Urinary bladder (tissue), 4 donors: ENCODE measurements around the gene GNGT2. TPM values are rescaled to one million over a fixed set of nuclear protein-coding genes. Genes with fewer than 3 reads are reported as not detected.
"Not testable (repeated sequence)": the region's sequence is repeated elsewhere in the genome, so short reads cannot be mapped to it uniquely, and the experiment has no call there.

Experiments used
- DNase-seq: peaks from one replicate; pipeline ENCODE4 v3.0.0-alpha.2; 2015; ENCODE audit errors: extremely low spot score
- H3K27ac ChIP-seq: one replicate; pipeline ENCODE4 v1.5.1; 2013; ENCODE audit warnings: low read depth, mild to moderate bottlenecking, moderate library complexity
- H3K36me3 ChIP-seq: one replicate; pipeline ENCODE4 v1.6.1; 2013; ENCODE audit warnings: mild to moderate bottlenecking, moderate library complexity; ENCODE audit not compliant: insufficient read depth
- H3K4me1 ChIP-seq: one replicate; pipeline ENCODE4 v1.6.1; 2013; ENCODE audit warnings: mild to moderate bottlenecking, moderate library complexity; ENCODE audit not compliant: insufficient read depth
- H3K4me3 ChIP-seq: one replicate; pipeline ENCODE4 v1.5.1; 2013; ENCODE audit warnings: low read depth, low read length
- WGBS: extraction: QIAGEN DNeasy Blood & Tissue Kit; methylation state at CpG from one replicate; pipeline ENCODE4 v1.1.7; 2013; 5-methylcytosine and 5-hydroxymethylcytosine counted together
- polyA plus RNA-seq: library from polyadenylated mRNA; stranded (reverse); fragments of 200-250 nt; gene quantifications from one replicate; pipeline ENCODE4 v1.2.3, GENCODE V29; 2013
- total RNA-seq: library from RNA; depleted of rRNA; stranded (reverse); fragments of >200 nt; gene quantifications from one replicate; pipeline ENCODE4 v1.2.3, GENCODE V29; 2014
- donor health status: healthy with polysubstance abuse.
- donor health status: healthy.

GNGT2 gene
- total and polyA plus RNA-seq, 2 donors, result 0.42 to 4.7 TPM

DNA sequence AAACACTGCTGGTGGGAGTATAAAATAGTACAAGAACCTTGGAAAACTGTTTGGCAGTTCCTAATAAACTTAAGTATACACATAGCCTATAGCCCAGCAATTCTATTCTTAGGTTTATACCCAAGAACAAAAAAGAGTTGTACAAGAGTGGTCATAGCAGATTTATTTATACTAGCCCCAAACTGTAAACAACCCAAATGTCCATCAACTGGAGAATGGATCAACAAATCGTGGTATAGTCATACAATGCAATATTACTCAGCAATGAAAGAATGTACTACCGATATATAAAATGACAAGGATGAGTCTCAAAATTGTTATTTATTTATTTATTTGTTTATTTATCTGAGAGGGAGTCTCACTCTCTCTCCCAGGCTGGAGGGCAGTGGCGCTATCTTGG, 23.1 kb downstream of the GNGT2 start:
- Histone ChIP-seq H3K4me1 (no peaks in the 10 kb centered on the region), H3K4me3 (no peak overlapping the region), H3K27ac (no peak overlapping the region), H3K36me3 (no peaks in the 10 kb centered on the region)
- 89% methylated on average over 3 of the region's 3 CpGs for WGBS
- DNase-seq, result no peak

DNA sequence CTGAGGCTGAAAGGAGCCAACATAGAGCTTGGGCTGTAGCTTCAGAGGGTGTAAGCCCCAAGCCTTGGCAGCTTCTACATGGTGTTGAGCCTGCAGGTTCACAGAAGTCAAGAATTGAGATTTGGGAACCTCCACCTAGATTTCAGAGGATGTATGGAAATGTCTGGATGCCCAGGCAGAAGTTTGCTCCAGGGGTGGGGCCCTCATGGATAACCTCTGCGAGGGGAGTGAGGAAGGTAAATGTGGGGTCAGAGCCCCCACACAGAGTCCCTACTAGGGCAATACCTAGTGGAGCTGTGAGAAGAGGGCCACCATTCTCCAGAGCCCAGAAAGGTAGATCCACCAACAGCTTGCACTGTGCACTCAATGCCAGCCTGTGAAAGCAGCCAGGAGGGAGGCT, 25.0 kb downstream of the GNGT2 start:
- not testable (repeated sequence) for H3K27ac ChIP-seq, H3K4me3 ChIP-seq, DNase-seq, H3K36me3 ChIP-seq, H3K4me1 ChIP-seq
- 91% methylated on average over 1 of the region's 1 CpG for WGBS

DNA sequence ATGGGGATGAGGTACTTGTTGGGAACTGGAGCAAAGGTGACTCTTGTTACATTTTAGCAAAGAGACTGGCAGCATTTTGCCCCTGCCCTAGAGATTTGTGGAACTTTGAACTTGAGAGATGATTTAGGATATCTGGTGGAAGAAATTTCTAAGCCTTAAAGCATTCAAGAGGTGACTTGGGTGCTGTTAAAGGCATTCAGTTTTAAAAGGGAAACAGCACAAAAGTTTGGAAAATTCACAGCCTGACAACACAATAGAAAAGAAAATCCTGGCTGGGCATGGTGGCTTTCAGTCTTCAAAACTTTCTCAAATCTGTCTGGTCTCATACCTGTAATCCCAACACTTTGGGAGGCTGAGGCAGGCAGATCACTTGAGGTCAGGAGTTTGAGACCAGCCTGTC, 25.9 kb downstream of the GNGT2 start:
- H3K4me3 ChIP-seq, H3K36me3 ChIP-seq, H3K27ac ChIP-seq, DNase-seq, H3K4me1 ChIP-seq: not testable (repeated sequence)

DNA sequence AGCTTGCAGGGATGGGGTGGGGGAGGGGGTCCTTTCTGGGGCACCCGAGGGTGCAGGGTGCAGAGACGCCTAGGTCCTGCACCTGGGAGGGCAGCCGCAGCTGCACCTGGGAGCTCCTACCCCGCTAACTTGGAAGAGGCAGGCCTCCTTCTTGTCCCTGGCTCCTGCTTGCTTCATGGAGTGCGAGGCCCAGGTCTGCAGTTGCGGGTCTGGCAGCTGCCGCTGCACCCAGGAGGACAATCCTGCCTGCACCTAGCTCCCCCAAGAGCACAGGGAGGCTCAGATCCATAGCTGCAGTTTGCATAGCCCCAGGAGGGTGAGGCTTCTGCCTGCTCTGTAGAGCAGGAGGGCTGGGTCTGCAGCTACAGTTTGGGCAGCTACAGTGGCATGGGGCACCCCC, 26.6 kb downstream of the GNGT2 start:
- Histone ChIP-seq H3K4me1 (no peaks in the 10 kb centered on the region), H3K4me3 (no peak overlapping the region), H3K36me3 (no peaks in the 10 kb centered on the region), H3K27ac (no peak overlapping the region)
- WGBS, result 83% methylated on average over 7 of the region's 7 CpGs
- DNase-seq, result no peak

DNA sequence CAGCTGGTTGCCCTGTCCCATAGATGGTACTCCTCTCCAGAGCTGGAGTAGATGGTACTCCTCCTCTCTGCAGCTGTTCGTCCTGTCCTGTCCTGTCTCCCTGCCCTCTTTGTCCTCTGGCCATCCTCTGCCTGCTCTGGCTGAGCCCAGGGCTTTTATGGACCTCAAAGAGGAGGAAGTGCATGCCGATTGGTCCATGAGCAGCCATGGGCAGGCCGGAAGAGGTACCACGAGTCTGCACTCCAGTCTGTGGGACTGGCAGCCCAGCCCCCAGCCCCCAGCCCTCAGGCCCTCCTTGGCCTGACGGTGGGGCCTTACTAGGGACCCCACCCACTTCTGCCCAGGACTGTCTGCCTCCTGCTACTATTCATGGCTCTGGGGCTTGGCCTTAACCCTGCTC, 27.0 kb downstream of the GNGT2 start:
- 79% methylated on average over 5 of the region's 5 CpGs for WGBS
- DNase-seq, result no peak

DNA sequence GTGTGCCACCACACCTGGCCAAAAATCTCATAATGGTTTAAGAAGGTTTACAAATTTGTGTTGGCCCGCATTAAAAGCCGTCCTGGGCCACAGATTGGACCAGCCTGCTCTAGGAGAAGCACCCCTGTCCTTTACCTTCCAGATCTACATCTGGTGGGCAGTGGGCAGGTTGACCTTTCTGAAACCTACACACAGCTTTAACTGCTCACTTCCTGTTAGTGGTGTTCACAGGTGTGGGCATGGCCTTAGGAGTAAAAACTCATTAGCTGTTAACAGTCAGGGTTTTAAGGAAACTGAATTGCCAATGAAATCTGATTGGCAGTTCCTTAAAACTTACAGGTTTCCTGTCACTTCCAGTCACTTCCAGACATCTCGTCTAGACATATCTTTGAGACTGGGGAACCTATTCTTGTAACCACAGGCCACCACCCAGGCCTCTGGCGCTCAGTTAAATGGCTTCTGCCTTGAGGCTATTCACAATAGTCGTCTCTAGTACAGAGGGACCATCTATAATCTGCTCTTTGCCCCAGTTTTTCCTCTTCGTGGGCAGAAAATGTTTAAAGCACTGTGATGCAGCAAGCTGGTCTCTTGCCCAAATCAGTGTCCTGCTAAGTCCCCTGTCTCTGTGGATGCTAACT, 29.3 kb downstream of the GNGT2 start:
- DNase-seq, result no peak

More for the DNA sequence above, 27.0 kb downstream of the GNGT2 start:
- Histone ChIP-seq H3K4me1 (no peaks in the 10 kb centered on the region), H3K4me3 (no peak overlapping the region), H3K27ac (no peak overlapping the region), H3K36me3 (no peaks in the 10 kb centered on the region)

DNA sequence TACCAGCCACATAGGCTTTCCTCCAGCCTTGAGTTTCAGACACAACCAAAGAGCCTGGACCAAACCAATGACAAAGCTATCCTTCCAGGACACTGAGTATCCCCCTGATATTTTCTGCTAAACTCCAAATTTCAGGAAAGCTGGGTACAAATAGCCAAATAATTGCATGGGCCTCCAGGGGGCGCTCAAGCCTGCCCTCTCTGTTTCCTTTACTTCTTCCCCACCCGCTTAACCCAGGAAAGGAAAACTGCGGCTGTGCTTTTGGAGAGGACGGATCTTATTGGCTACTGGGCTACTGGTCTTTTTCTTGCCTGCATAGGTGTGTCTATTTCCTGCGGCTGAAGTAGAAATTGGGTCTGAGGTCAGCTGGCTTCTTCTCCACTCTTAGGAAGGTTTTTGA, 30.1 kb downstream of the GNGT2 start:
- H3K36me3 ChIP-seq, result no peaks in the 10 kb centered on the region
- no peak for DNase-seq

More for the DNA sequence above, 29.3 kb downstream of the GNGT2 start:
- Histone ChIP-seq H3K4me3 (no peak overlapping the region), H3K36me3 (no peaks in the 10 kb centered on the region), H3K4me1 (no peaks in the 10 kb centered on the region), H3K27ac (no peak overlapping the region)
- 72% methylated on average over 6 of the region's 6 CpGs for WGBS

DNA sequence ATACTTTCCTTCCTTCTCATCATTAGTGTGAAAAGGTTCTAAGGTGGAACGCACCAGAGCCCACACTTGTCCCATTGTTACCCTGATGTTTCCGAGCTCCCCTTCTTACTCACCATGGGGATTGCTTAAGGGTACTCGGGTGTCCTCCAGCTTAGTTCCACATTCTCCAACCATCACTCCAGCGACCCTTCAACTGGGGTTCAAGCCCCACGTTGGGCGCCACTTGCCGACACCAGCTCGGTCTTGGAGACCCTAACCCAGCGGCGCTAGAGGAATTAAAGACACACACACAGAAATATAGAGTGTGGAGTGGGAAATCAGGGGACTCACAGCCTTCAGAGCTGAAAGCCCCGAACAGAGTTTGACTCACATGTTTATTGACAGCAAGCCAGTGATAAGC, 34.4 kb downstream of the GNGT2 start:
- WGBS, result 87% methylated on average over 11 of the region's 11 CpGs
- H3K27ac ChIP-seq, H3K4me3 ChIP-seq, H3K4me1 ChIP-seq, DNase-seq, H3K36me3 ChIP-seq: not testable (repeated sequence)

More for the DNA sequence above, 30.1 kb downstream of the GNGT2 start:
- H3K27ac ChIP-seq, result no peak overlapping the region
- H3K4me3 ChIP-seq, result no peak overlapping the region
- WGBS, result 17% methylated on average over 5 of the region's 5 CpGs
- no peaks in the 10 kb centered on the region for H3K4me1 ChIP-seq

DNA sequence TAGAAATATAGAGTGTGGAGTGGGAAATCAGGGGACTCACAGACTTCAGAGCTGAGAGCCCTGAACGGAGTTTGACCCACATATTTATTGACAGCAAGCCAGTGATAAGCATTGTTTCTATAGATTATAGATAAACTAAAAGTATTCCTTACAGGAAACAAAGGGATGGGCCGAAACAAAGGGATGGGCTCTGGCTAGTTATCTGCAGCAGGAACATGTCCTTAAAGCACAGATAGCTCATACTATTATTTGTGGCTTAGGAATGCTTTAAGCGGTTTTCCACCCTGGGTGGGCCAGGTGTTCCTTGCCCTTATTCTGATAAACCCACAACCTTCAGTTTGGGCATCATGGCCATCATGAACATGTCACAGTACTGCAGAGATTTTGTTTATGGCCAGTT, 39.7 kb downstream of the GNGT2 start:
- H3K4me1 ChIP-seq, H3K27ac ChIP-seq, DNase-seq, H3K4me3 ChIP-seq, H3K36me3 ChIP-seq: not testable (repeated sequence)
- WGBS, result 74% methylated on average over 3 of the region's 3 CpGs

DNA sequence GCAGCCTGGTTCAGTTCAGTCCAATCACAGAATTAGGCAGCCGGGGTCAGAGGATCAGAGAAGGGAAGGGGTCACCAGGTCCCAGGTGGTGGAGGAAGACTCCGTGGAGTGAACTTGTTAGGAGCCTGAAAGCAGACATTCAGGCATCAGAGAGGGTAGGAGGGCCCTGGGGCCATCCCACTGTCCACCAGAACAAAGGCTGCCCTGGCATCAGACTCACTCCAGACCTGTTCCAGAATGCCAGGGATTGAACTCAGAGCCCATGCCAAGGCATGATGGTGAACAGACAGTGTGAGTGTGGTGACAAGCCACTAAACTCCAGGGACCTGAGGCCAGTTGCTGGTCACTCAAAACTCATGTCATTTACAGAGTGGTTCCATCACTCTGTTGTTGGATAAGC, 40.2 kb downstream of the GNGT2 start:
- WGBS, result 63% methylated on average over 2 of the region's 2 CpGs
- no peaks in the 10 kb centered on the region for H3K4me1 ChIP-seq

DNA sequence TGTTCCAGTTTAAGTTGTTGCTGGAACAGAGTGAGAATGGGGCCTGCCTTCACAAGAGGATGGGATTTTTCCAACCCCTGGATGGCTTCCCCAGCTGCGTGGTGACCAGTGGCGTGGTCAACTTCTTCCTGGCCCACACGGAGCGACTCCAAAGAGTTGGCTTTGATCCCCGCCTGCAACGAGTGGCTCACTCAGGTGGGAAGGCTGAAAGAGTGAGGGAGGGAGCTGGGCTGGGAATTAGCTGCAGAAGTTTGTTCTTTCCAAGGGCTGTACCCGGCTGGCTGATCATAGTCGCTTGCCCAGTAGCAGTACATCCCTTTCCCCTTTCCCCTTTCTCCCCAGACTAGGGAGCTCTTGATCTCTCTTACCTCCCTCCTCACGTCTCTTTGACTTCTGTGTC, 41.7 kb downstream of the GNGT2 start:
- DNase-seq, result no peak
- Histone ChIP-seq H3K4me3 (no peak overlapping the region), H3K36me3 (no peaks in the 10 kb centered on the region), H3K4me1 (no peaks in the 10 kb centered on the region), H3K27ac (no peak overlapping the region)
- WGBS, result 57% methylated on average over 9 of the region's 9 CpGs

More for the DNA sequence above, 40.2 kb downstream of the GNGT2 start:
- H3K4me3 ChIP-seq, result no peak overlapping the region
- no peak overlapping the region for H3K27ac ChIP-seq
- no peaks in the 10 kb centered on the region for H3K36me3 ChIP-seq
- DNase-seq, result no peak

DNA sequence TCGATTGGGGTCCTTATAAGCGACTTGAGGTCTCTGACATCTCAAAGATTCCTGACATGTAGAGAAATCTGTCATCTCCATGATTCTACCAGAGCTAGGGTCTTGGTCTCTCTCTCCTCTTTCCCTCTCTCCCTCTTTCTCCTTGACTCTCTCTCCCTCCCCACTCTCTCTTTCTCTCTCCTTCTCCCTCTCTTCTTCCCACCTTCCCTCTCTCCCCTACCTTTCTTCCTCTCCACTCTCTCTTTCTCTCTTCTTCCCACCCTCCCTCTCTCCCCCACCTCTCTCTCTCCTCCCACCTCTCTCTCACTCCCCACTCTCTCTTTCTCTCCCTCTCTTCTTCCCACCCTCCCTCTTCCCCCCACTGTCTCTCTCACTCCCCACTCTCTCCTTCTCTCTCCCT, 45.2 kb downstream of the GNGT2 start:
- Histone ChIP-seq H3K4me1 (no peaks in the 10 kb centered on the region), H3K4me3 (no peak overlapping the region), H3K27ac (no peak overlapping the region), H3K36me3 (no peaks in the 10 kb centered on the region)
- WGBS, result 91% methylated on average over 2 of the region's 2 CpGs
- no peak for DNase-seq

DNA sequence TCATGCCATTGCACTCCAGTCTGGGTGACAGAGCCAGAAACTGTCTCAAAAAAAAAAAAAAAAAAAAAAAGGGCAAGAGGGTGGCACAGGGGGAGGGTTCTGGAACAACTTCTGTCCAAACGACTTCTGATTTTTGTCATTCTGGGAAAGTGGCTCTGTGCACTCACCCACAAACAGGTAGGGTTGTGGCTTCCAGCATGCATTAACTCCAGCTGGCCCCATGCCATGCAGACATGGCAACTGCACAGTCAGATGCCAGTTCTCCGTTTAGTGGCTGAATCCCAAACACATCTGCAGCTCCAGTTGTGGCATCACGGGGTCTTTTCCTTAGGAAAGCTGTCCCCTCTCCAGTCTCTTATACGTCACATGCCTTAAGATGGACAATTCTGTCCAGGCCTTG, 47.5 kb downstream of the GNGT2 start:
- Histone ChIP-seq H3K4me1 (no peaks in the 10 kb centered on the region), H3K36me3 (no peaks in the 10 kb centered on the region), H3K4me3 (no peak overlapping the region), H3K27ac (no peak overlapping the region)
- 67% methylated on average over 4 of the region's 4 CpGs for WGBS
- no peak for DNase-seq

DNA sequence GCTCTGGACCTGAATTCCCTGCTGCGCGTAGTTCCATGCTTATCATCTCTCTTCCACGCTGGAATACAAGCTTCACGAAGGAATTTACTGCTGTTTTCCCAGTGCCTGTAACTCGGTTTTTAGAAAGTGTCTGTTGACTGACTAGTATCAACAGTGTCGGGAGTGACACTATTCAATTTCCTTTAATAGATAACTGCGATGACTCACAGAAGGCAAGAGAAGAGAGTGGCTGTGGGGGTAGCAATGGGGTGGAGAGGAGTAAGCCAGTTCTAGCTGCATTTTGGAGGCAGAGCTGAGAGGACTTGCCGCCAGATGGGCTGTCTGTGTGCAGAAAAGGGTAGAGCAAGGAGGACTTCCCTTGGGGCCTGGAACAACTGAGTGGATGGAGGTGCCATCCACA, 52.6 kb downstream of the GNGT2 start:
- no peak for DNase-seq
- H3K4me3 ChIP-seq, result no peak overlapping the region
- H3K4me1 ChIP-seq, result no peaks in the 10 kb centered on the region
- no peak overlapping the region for H3K27ac ChIP-seq
- no peaks in the 10 kb centered on the region for H3K36me3 ChIP-seq
- WGBS, result 41% methylated on average over 8 of the region's 8 CpGs

DNA sequence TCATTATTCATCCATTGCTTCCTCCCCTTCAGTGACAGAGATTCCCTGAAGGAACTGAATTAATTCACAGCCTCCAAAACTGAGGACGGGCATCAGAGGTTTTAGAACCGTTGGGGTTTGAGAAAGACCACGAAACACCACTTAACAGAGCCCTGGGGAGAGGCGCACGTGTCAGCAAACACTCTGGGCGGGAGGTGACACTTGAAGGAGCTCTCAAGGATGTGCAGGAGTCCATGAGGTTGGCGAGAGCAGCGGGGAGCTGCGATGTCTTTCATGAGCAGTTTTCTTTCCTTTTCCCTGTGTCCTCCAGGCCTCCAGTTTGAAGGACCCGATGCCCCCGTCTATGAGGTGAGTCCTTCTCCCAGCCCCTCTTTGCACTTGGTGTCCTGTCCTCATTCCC, 54.1 kb downstream of the GNGT2 start:
- WGBS, result 78% methylated on average over 11 of the region's 11 CpGs
- H3K4me3 ChIP-seq, result no peak overlapping the region
- no peaks in the 10 kb centered on the region for H3K36me3 ChIP-seq
- no peak overlapping the region for H3K27ac ChIP-seq
- H3K4me1 ChIP-seq, result no peaks in the 10 kb centered on the region
- no peak for DNase-seq
